ENCODE results near the gene RPS6KA2.

RPS6KA2 gene

GRCh38 chr6:166459272-166459671, 167.8 kb downstream of the RPS6KA2 start:
- no peak for TF ChIP-seq EZH2 (IDR thresholded peaks at IDR 0.05)
- TF ChIP-seq FOXP2 (optimal IDR thresholded peaks at IDR 0.05; ENCODE audit: control extremely low read depth, extremely low read length, insufficient read depth): no peak
- no peak for TF ChIP-seq POLR2AphosphoS5 (IDR thresholded peaks at IDR 0.05; ENCODE audit: borderline replicate concordance, low read depth, low read length)
- no peak for DNase-seq (ENCODE audit: low read depth, low spot score)
- Histone ChIP-seq H3K9ac (ENCODE audit: insufficient read length) (no peak overlapping the region), H3K9me3 (ENCODE audit: low read depth, low read length) (no peaks in the 10 kb centered on the region), H3K27ac (no peak overlapping the region), H3K4me3 (no peak overlapping the region), H3K36me3 (ENCODE audit: insufficient read depth, low read length) (no peaks in the 10 kb centered on the region)

GRCh38 chr6:166456395-166457156, 170.5 kb downstream of the RPS6KA2 start:
- TF ChIP-seq POLR2AphosphoS5 (IDR thresholded peaks at IDR 0.05; ENCODE audit: borderline replicate concordance, low read depth, low read length): no peak
- no peak for TF ChIP-seq EZH2 (IDR thresholded peaks at IDR 0.05)
- no peak for TF ChIP-seq FOXP2 (optimal IDR thresholded peaks at IDR 0.05; ENCODE audit: control extremely low read depth, extremely low read length, insufficient read depth)
- H3K9ac ChIP-seq (ENCODE audit: insufficient read length): no peak overlapping the region
- no peak overlapping the region for H3K4me3 ChIP-seq
- H3K36me3 ChIP-seq (ENCODE audit: insufficient read depth, low read length): no peaks in the 10 kb centered on the region
- no peak overlapping the region for H3K27ac ChIP-seq
- DNase-seq (ENCODE audit: low read depth, low spot score): no peak
- H3K9me3 ChIP-seq (ENCODE audit: low read depth, low read length): no peaks in the 10 kb centered on the region

- Histone ChIP-seq H3K9me3 (ENCODE audit: low read depth, low read length) (no peaks in the 10 kb centered on the region), H3K9ac (ENCODE audit: insufficient read length) (no peak overlapping the region), H3K27ac (no peak overlapping the region), H3K36me3 (ENCODE audit: insufficient read depth, low read length) (no peaks in the 10 kb centered on the region), H3K4me3 (no peak overlapping the region)
- TF ChIP-seq POLR2AphosphoS5 (IDR thresholded peaks at IDR 0.05; ENCODE audit: borderline replicate concordance, low read depth, low read length): no peak
- no peak for TF ChIP-seq FOXP2 (optimal IDR thresholded peaks at IDR 0.05; ENCODE audit: control extremely low read depth, extremely low read length, insufficient read depth)
- no peak for TF ChIP-seq EZH2 (IDR thresholded peaks at IDR 0.05)
- no peak for DNase-seq (ENCODE audit: low read depth, low spot score)
Observed at GRCh38 chr6:166454692-166455515, 172.1 kb downstream of the RPS6KA2 start.

GRCh38 chr6:166453651-166454050, 173.4 kb downstream of the RPS6KA2 start:
- Histone ChIP-seq H3K36me3 (ENCODE audit: insufficient read depth, low read length) (no peaks in the 10 kb centered on the region), H3K27ac (no peak overlapping the region), H3K9me3 (ENCODE audit: low read depth, low read length) (no peaks in the 10 kb centered on the region), H3K9ac (ENCODE audit: insufficient read length) (no peak overlapping the region), H3K4me3 (no peak overlapping the region)
- TF ChIP-seq POLR2AphosphoS5 (IDR thresholded peaks at IDR 0.05; ENCODE audit: borderline replicate concordance, low read depth, low read length) (no peak), FOXP2 (optimal IDR thresholded peaks at IDR 0.05; ENCODE audit: control extremely low read depth, extremely low read length, insufficient read depth) (no peak), EZH2 (IDR thresholded peaks at IDR 0.05) (no peak)
- no peak for DNase-seq (ENCODE audit: low read depth, low spot score)

GRCh38 chr6:166450167-166450873, 176.7 kb downstream of the RPS6KA2 start:
- Histone ChIP-seq H3K4me3 (no peak overlapping the region), H3K9me3 (ENCODE audit: low read depth, low read length) (no peaks in the 10 kb centered on the region), H3K27ac (no peak overlapping the region), H3K9ac (ENCODE audit: insufficient read length) (no peak overlapping the region), H3K36me3 (ENCODE audit: insufficient read depth, low read length) (no peaks in the 10 kb centered on the region)
- TF ChIP-seq POLR2AphosphoS5 (IDR thresholded peaks at IDR 0.05; ENCODE audit: borderline replicate concordance, low read depth, low read length): no peak
- TF ChIP-seq FOXP2 (optimal IDR thresholded peaks at IDR 0.05; ENCODE audit: control extremely low read depth, extremely low read length, insufficient read depth): no peak
- no peak for TF ChIP-seq EZH2 (IDR thresholded peaks at IDR 0.05)
- DNase-seq (ENCODE audit: low read depth, low spot score): no peak

- no peaks in the 10 kb centered on the region for H3K36me3 ChIP-seq (ENCODE audit: insufficient read depth, low read length)
- no peak overlapping the region for H3K27ac ChIP-seq
- no peak for DNase-seq (ENCODE audit: low read depth, low spot score)
- no peak overlapping the region for H3K4me3 ChIP-seq
- TF ChIP-seq POLR2AphosphoS5 (IDR thresholded peaks at IDR 0.05; ENCODE audit: borderline replicate concordance, low read depth, low read length) (no peak), FOXP2 (optimal IDR thresholded peaks at IDR 0.05; ENCODE audit: control extremely low read depth, extremely low read length, insufficient read depth) (no peak), EZH2 (IDR thresholded peaks at IDR 0.05) (no peak)
- no peak overlapping the region for H3K9ac ChIP-seq (ENCODE audit: insufficient read length)
- H3K9me3 ChIP-seq (ENCODE audit: low read depth, low read length): no peaks in the 10 kb centered on the region
Observed at GRCh38 chr6:166449641-166450040, 177.4 kb downstream of the RPS6KA2 start.

GRCh38 chr6:166449036-166449435, 178.0 kb downstream of the RPS6KA2 start:
- no peaks in the 10 kb centered on the region for H3K9me3 ChIP-seq (ENCODE audit: low read depth, low read length)
- H3K4me3 ChIP-seq: no peak overlapping the region
- DNase-seq (ENCODE audit: low read depth, low spot score): no peak
- H3K27ac ChIP-seq: no peak overlapping the region
- TF ChIP-seq FOXP2 (optimal IDR thresholded peaks at IDR 0.05; ENCODE audit: control extremely low read depth, extremely low read length, insufficient read depth) (no peak), POLR2AphosphoS5 (IDR thresholded peaks at IDR 0.05; ENCODE audit: borderline replicate concordance, low read depth, low read length) (no peak), EZH2 (IDR thresholded peaks at IDR 0.05) (no peak)
- no peaks in the 10 kb centered on the region for H3K36me3 ChIP-seq (ENCODE audit: insufficient read depth, low read length)
- H3K9ac ChIP-seq (ENCODE audit: insufficient read length): no peak overlapping the region

- Histone ChIP-seq H3K27ac (no peak overlapping the region), H3K36me3 (ENCODE audit: insufficient read depth, low read length) (no peaks in the 10 kb centered on the region), H3K9ac (ENCODE audit: insufficient read length) (no peak overlapping the region), H3K9me3 (ENCODE audit: low read depth, low read length) (no peaks in the 10 kb centered on the region), H3K4me3 (no peak overlapping the region)
- DNase-seq (ENCODE audit: low read depth, low spot score): no peak
- no peak for TF ChIP-seq FOXP2 (optimal IDR thresholded peaks at IDR 0.05; ENCODE audit: control extremely low read depth, extremely low read length, insufficient read depth)
- TF ChIP-seq EZH2 (IDR thresholded peaks at IDR 0.05): no peak
- no peak for TF ChIP-seq POLR2AphosphoS5 (IDR thresholded peaks at IDR 0.05; ENCODE audit: borderline replicate concordance, low read depth, low read length)
Observed at GRCh38 chr6:166448432-166448831, 178.6 kb downstream of the RPS6KA2 start.

All from SK-N-MC (cell line).